Transverse colon (tissue), 4 donors: ENCODE measurements around the gene IRF4.

Experiments used
- EP300 ChIP-seq: sonication (generic); formaldehyde crosslinking; IDR thresholded peaks from one replicate; pipeline ENCODE4 v1.6.1; 2017; ENCODE audit warnings: antibody characterized with exemption, low read depth
- POLR2A ChIP-seq: fragments of 450-650 bp; IDR thresholded peaks from one replicate; pipeline ENCODE4 v1.6.1; 2016; ENCODE audit warnings: antibody characterized with exemption, mild to moderate bottlenecking, moderate library complexity
- POLR2AphosphoS5 ChIP-seq, 3 donors: sonication (generic); formaldehyde crosslinking; IDR thresholded peaks; one replicate each; pipeline ENCODE4 v1.6.1; 2016; ENCODE audit warnings: antibody characterized with exemption in 3 of 3
- TF ChIP-seq, protein P1 (sequence below), 5 experiments: fragments of 200-600 bp in 3 of 5; fragments of 450-650 bp in 2 of 5; sonication (generic) in 3 of 5; IDR thresholded peaks; 1 replicate in 2 of 5; 2 replicates in 3 of 5; pipeline ENCODE4 v1.5.1; 2016 to 2017; ENCODE audit warnings: antibody characterized with exemption in 5 of 5, inconsistent platforms in 3 of 5, mild to moderate bottlenecking in 2 of 5, moderate library complexity in 1 of 5

GRCh38 chr6:386688-387266 lies 4.8 kb upstream of the IRF4 start:
- TF ChIP-seq, protein P1, sequence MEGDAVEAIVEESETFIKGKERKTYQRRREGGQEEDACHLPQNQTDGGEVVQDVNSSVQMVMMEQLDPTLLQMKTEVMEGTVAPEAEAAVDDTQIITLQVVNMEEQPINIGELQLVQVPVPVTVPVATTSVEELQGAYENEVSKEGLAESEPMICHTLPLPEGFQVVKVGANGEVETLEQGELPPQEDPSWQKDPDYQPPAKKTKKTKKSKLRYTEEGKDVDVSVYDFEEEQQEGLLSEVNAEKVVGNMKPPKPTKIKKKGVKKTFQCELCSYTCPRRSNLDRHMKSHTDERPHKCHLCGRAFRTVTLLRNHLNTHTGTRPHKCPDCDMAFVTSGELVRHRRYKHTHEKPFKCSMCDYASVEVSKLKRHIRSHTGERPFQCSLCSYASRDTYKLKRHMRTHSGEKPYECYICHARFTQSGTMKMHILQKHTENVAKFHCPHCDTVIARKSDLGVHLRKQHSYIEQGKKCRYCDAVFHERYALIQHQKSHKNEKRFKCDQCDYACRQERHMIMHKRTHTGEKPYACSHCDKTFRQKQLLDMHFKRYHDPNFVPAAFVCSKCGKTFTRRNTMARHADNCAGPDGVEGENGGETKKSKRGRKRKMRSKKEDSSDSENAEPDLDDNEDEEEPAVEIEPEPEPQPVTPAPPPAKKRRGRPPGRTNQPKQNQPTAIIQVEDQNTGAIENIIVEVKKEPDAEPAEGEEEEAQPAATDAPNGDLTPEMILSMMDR (IDR thresholded peaks at IDR 0.05) = no peak
- TF ChIP-seq POLR2A (no peak), EP300 (no peak), POLR2AphosphoS5 (IDR thresholded peaks at IDR 0.05) (no peak)
